GM19025 (cell line): ENCODE results near the gene JAZF1.

Source experiments
- ATAC-seq: cut with Tn5 transposase; IDR thresholded peaks from one replicate; pipeline ENCODE4 v1.9.1; 2021; ENCODE audit warnings: mild to moderate bottlenecking, low read depth, moderate library complexity; ENCODE audit not compliant: unreplicated experiment

JAZF1 gene

DNA sequence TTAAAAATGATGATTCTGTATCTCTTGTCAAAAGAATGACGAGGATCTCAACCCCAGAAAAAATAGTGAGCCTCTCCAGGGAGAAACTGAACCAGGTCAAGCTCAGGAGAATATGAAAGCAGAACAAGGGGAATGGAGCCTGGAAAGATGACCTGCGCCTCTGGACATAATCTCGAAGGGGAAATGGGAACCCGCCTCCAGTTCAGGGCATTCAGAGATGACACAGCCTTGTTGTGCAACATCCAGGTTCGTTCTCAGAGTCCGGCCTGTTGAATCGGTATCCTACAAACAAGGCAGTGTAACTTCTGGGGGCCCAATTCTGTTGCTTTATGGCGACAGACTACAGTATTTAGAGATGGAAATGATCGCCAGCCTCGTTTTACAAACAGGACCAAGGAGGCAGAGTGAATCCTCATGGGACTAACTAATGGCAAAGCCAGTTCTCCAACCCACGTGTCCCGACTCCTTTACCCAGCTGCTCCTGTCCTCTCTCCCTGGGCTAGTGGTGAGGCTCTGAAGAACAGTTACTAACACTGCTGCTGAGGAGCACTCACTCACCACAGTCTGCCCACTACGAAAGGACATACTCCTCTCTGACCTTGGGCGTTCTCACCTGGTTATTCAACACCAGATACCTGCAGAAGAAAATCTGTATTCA, 67.6 kb downstream of the JAZF1 start:
- ATAC-seq, result no peak

GRCh38 chr7:28112467-28112866, 68.1 kb downstream of the JAZF1 start:
- no peak for ATAC-seq

DNA sequence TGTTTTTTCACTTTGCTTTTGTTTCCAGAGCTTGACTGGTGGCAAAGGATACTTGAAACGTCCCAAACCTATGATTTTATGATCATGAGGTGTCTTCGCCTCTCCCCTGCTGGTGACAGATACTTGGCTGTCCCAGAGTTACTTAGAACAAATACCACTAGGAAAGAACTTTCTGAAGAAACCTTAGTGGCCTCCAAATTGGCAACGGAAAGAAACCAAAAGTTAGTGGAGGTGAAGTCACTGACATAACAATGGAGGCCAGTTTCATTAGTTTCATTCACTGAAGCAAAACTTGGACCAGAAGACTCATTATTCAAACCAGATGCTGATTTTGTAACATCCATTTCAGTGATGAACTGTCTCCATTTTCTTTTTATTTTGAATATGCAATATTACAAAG, 68.6 kb downstream of the JAZF1 start:
- no peak for ATAC-seq

DNA sequence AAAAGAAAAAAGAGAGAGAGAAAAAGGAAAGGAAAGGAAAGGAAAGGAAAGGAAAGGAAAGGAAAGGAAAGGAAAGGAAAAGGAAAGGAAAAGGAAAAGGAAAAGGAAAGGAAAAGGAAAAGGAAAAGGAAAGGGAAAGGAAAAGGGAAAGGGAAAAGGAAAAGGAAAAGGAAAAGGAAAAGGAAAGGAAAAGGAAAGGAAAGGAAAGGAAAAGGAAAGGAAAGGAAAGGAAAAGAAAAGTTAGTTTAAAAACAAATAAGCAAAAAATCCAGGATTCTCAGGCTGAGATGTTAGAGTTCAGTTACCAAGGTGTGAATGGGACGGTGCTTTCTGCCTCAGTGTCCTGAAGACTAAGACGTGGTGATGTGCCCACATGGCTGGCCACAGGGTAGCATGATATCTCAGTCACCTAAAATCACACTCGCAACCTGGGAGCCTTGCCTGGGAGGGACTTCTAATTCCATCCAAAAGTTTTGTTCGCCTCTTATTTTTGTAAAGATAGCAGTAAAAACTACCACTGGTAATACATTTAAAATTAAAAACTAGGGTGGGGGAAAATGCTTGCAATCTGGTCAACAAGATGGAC, 70.1 kb downstream of the JAZF1 start:
- ATAC-seq, result no peak

GRCh38 chr7:28108747-28109146, 71.8 kb downstream of the JAZF1 start:
- ATAC-seq, result no peak

DNA sequence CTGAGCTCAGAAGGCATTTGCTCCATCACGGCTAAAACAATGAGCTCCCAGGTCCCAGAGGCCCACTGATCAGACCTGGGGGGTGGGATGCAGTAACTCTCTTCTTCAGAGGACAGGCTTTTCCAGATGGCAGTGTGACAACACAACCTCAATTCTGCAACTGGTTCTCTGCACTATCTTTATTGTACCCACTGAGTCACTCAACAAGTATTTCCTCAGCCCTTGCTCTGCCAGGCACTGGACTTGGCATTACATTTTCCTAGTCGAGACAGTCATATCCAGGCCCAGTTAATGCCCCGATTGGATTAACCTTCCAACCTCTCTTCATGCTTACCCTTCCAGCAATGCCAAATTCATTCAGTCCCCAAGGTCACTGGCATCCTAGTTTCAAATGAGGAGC, 72.6 kb downstream of the JAZF1 start:
- no peak for ATAC-seq

- ATAC-seq, result no peak
Observed at GRCh38 chr7:28106321-28106829, 74.2 kb downstream of the JAZF1 start.

DNA sequence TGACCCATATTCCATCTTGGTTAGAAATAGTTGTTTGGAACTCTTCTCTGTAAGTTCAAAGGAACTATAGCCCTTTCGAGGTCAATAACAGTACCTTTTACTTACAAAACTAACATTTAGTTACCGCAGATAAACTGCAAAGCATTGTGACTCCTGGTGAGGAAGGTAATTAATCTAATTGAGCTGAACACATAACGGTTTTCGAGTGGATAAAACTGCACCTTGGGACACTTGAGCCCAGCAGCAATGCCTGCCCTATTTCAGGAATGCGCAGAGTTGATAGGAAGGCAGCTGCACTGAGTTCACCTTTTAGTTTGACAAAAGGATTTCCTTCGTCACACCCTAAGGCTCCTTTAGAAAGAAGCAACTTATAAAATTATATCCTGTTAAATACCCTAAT, 75.4 kb downstream of the JAZF1 start:
- ATAC-seq, result no peak

GRCh38 chr7:28104811-28105210, 75.8 kb downstream of the JAZF1 start:
- ATAC-seq, result no peak

DNA sequence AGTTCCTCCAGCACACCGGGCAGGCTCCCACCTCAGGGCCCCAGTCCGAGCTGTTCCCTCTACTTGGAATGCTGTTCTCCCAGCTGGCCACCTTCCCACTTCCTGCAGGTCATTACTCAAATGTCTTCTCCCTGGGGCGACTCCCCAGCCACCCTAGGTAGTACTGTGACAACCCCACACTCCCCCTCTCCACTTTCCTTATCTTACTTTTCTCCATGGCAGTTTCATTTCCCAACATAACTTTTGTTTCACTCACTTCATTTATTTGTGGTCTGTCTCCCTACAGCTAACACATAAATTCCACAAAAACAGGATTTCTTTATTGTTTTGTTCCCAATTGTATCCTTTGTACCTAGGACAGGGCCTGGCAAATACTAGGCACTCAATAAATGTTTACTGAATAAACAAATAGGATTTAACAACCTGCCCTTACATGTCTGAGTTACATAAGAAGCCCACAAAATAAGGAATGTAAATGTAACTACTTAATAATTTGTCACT, 76.5 kb downstream of the JAZF1 start:
- no peak for ATAC-seq

- ATAC-seq, result no peak
Observed at GRCh38 chr7:28102797-28103196, 77.8 kb downstream of the JAZF1 start.

- ATAC-seq, result no peak
Observed at GRCh38 chr7:28096713-28097112, 83.9 kb downstream of the JAZF1 start.

DNA sequence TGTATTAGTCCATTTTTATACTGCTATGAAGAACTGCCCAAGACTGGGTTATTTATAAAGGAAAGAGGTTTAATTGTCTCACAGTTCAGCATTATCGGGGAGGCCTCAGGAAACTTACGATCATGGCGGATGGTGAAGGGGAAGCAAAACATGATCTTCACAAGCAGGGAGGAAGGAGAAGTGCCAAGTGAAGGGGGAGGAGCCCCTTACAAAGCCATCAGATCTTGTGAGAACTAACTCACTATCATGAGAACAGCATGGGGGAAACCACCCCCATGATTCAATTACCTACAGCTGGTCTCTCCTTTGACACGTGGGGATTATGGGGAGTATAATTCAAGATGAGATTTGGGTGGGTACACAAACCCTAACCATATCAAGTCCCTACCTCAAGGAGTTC, 85.4 kb downstream of the JAZF1 start:
- ATAC-seq, result no peak

DNA sequence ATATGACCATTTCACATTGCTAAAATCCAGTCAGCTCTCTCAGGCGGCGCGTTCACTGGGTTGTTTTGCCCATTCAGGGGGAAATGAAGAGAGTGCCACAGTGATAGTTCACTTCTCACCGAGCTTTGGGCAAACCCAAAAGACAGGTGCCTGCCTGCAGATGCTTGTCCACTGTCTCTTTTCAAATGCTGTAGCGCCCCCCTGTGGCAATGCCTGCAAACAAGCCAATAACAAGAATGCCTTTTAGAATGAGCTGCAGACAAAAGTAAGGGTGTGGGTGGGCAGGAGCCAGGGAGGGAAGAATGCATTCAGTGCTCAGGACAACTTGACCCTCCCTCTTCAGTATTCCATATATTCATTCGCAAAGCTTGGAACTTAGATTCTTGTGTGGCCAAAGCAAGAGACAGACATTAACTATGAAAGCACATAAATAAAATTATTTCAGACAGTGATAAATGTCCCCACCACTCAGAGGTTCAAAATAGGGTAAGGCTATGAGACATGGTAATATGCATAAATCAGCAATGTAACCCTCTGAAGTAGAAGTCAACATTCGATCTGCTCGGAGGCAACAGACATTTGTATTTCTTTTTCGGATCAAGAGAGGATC, 86.9 kb downstream of the JAZF1 start:
- ATAC-seq, result no peak

DNA sequence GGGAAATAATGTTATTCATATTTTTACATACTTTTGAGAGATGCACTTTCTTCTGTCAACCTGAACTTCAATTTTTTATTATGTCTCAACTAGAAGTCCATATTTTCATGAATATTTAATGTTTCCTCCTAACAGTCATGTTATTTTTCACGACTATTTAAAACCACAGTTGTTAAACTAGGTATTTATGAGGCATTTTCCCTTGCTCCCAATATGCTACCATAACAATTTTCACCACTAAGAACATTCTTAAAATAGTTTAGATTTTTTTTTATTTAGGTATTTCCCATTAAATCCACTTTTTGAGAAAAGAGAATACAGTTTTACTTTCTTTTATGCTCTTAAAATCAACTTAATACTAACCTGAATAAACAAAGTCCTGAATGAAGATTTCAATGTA, 89.4 kb downstream of the JAZF1 start:
- no peak for ATAC-seq

GRCh38 chr7:28088901-28089714, 91.5 kb downstream of the JAZF1 start:
- no peak for ATAC-seq

- ATAC-seq, result no peak
Observed at GRCh38 chr7:28088032-28088431, 92.6 kb downstream of the JAZF1 start.

DNA sequence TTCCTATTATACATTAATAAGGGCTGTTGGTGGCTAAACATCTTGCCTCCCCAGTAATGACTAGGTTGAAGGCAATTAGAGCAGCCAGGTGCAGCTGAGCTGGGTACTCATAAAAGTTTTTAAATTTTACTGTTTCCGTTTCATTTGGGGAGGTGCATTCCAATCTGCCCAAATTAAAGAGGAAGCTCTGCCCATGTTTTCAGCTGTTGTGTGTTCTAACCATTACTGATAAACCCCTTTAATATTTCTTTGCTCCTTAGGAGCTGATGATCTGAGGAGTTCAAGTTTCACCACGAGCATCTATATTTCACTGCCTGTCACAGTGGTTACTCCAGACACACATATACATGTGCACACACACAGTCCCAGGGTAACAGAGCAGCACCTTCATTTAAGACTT, 94.4 kb downstream of the JAZF1 start:
- no peak for ATAC-seq

GRCh38 chr7:28083998-28084985, 96.3 kb downstream of the JAZF1 start:
- no peak for ATAC-seq
